Fibroblast of lung (primary cell): ENCODE data around the gene MGST2. TPM values are rescaled to one million over a fixed set of nuclear protein-coding genes. Genes with fewer than 3 reads are reported as not detected.

ENCODE experiments used
- DNase-seq, 2 donors: peaks; one replicate each; pipeline versions ENCODE4 v3.0.0 to v3.0.0-alpha.2; 2010; ENCODE audit warnings: low read depth in 2 of 2
- H2AFZ ChIP-seq: 2 replicates; pipeline ENCODE4 v1.5.1; 2012; ENCODE audit warnings: low read length, control low read depth, inconsistent platforms
- H3K27ac ChIP-seq: 2 replicates; pipeline ENCODE4 v1.5.1; 2011; ENCODE audit warnings: low read length, control low read depth; ENCODE audit not compliant: insufficient read depth
- H3K27me3 ChIP-seq: 2 replicates; pipeline ENCODE4 v1.5.1; 2011; ENCODE audit warnings: mild to moderate bottlenecking, low read length; ENCODE audit not compliant: control insufficient read depth, insufficient read depth
- H3K36me3 ChIP-seq: 2 replicates; pipeline ENCODE4 v1.5.1; 2011; ENCODE audit warnings: low read length; ENCODE audit not compliant: control insufficient read depth, insufficient read depth
- H3K4me1 ChIP-seq: 2 replicates; pipeline ENCODE4 v1.5.1; 2011; ENCODE audit warnings: low read length; ENCODE audit not compliant: control insufficient read depth, insufficient read depth; ENCODE audit errors: extremely low read depth
- H3K4me2 ChIP-seq: 2 replicates; pipeline ENCODE4 v1.5.1; 2011; ENCODE audit warnings: low read length, control low read depth; ENCODE audit not compliant: insufficient read depth; ENCODE audit errors: extremely low read depth
- H3K4me3 ChIP-seq, 4 experiments: fragments of 200-600 bp in 1 of 4; sonication (generic) in 1 of 4; replicated peaks in 1 of 4; 2 replicates each; pipeline ENCODE4 v1.5.1; 2011 to 2016; ENCODE audit warnings: low read length in 4 of 4, low read depth in 3 of 4, mild to moderate bottlenecking in 3 of 4, control low read depth in 2 of 4, inconsistent platforms in 1 of 4, mixed read lengths in 1 of 4; ENCODE audit not compliant: insufficient read depth in 1 of 4; ENCODE audit errors: control extremely low read depth in 1 of 4
- H3K79me2 ChIP-seq: 2 replicates; pipeline ENCODE4 v1.5.1; 2012; ENCODE audit warnings: mild to moderate bottlenecking, low read length, inconsistent platforms; ENCODE audit not compliant: control insufficient read depth, insufficient read depth
- H3K9ac ChIP-seq: 2 replicates; pipeline ENCODE4 v1.5.1; 2011; ENCODE audit warnings: mild to moderate bottlenecking, low read length, control low read depth; ENCODE audit not compliant: insufficient read depth
- H3K9me3 ChIP-seq: 2 replicates; pipeline ENCODE4 v1.5.1; 2012; ENCODE audit warnings: low read depth, low read length; ENCODE audit not compliant: control insufficient read depth, insufficient read depth
- H4K20me1 ChIP-seq: 2 replicates; pipeline ENCODE4 v1.5.1; 2011; ENCODE audit warnings: low read length; ENCODE audit not compliant: control insufficient read depth, insufficient read depth; ENCODE audit errors: extremely low read depth
- CTCF ChIP-seq, 2 donors: IDR thresholded peaks in 1 of 2; conservative IDR thresholded peaks in 1 of 2; 1 replicate in 1 of 2; 2 replicates in 1 of 2; pipeline ENCODE4 v1.5.1; 2011 to 2012; ENCODE audit warnings: low read length in 2 of 2, control low read depth in 1 of 2, inconsistent platforms in 1 of 2, low read depth in 1 of 2, mild to moderate bottlenecking in 1 of 2
- EZH2 ChIP-seq: IDR thresholded peaks from 2 replicates; pipeline ENCODE4 v1.5.1; 2012; ENCODE audit warnings: low read length, control low read depth, mild to moderate bottlenecking; ENCODE audit errors: missing control alignments
- polyA plus RNA-seq, 2 donors: library from polyadenylated mRNA; depleted of rRNA in 1 of 2; stranded (reverse) in 1 of 2; unstranded in 1 of 2; fragments of >200 nt; gene quantifications; 2 replicates each; pipeline ENCODE4 v1.2.1, GENCODE V29; 2011 to 2012; ENCODE audit warnings: missing spikeins in 1 of 2
- total RNA-seq: library from RNA; depleted of rRNA; stranded (reverse); fragments of >200 nt; gene quantifications from 2 replicates; pipeline ENCODE4 v1.2.1, GENCODE V29; 2014

MGST2 gene
- total and polyA plus RNA-seq, 2 donors (not counting 1 experiment from before 2014, with no cell fraction given), result 5.3 to 20.1 TPM

- no peak overlapping the region for H3K9ac ChIP-seq
- TF ChIP-seq CTCF (conservative IDR thresholded peaks at IDR 0.05 in 1 of 2, IDR thresholded peaks at IDR 0.05 in 1 of 2; ENCODE audit: low read depth in 1 of 2, low read length in 2 of 2), result peak in 1 of 2 donors; percentile 46
- TF ChIP-seq EZH2, result no peak
- peaks cover 7% of the 10 kb centered on the region for H3K4me1 ChIP-seq
- H3K9me3 ChIP-seq, result no peaks in the 10 kb centered on the region
- peak overlapping the region; percentile 87 for H2AFZ ChIP-seq
- peak overlapping the region; percentile 55 for H3K4me2 ChIP-seq
- H4K20me1 ChIP-seq, result no peaks in the 10 kb centered on the region
- H3K79me2 ChIP-seq, result no peaks in the 10 kb centered on the region
- no peaks in the 10 kb centered on the region for H3K36me3 ChIP-seq
- H3K27me3 ChIP-seq, result no peaks in the 10 kb centered on the region
- peak overlapping the region; percentile 28 for H3K27ac ChIP-seq
- no peak overlapping the region for H3K4me3 ChIP-seq
- peak; percentile 94 to 98 for DNase-seq
These were observed 75.0 kb downstream of the MGST2 start for GRCh38 chr4:139740531-139741041.

GRCh38 chr4:139743027-139743426 lies 77.4 kb downstream of the MGST2 start:
- H3K4me2 ChIP-seq, result no peak overlapping the region
- H3K4me1 ChIP-seq, result peaks cover 7% of the 10 kb centered on the region
- H3K9ac ChIP-seq, result no peak overlapping the region
- no peaks in the 10 kb centered on the region for H3K27me3 ChIP-seq
- no peaks in the 10 kb centered on the region for H3K9me3 ChIP-seq
- no peak overlapping the region for H3K27ac ChIP-seq
- H2AFZ ChIP-seq, result no peak overlapping the region
- H3K36me3 ChIP-seq, result no peaks in the 10 kb centered on the region
- no peaks in the 10 kb centered on the region for H3K79me2 ChIP-seq
- no peaks in the 10 kb centered on the region for H4K20me1 ChIP-seq
- H3K4me3 ChIP-seq, result no peak overlapping the region
- TF ChIP-seq CTCF (conservative IDR thresholded peaks at IDR 0.05 in 1 of 2, IDR thresholded peaks at IDR 0.05 in 1 of 2; ENCODE audit: low read depth in 1 of 2, low read length in 2 of 2) (no peak), EZH2 (no peak)
- no peak for DNase-seq

GRCh38 chr4:139744232-139744631 lies 78.6 kb downstream of the MGST2 start:
- H3K27ac ChIP-seq, result no peak overlapping the region
- no peak overlapping the region for H3K9ac ChIP-seq
- H3K4me2 ChIP-seq, result no peak overlapping the region
- H3K4me3 ChIP-seq, result no peak overlapping the region
- no peak for TF ChIP-seq EZH2
- TF ChIP-seq CTCF (conservative IDR thresholded peaks at IDR 0.05 in 1 of 2, IDR thresholded peaks at IDR 0.05 in 1 of 2; ENCODE audit: low read depth in 1 of 2, low read length in 2 of 2), result no peak
- peaks cover 7% of the 10 kb centered on the region for H3K4me1 ChIP-seq
- no peaks in the 10 kb centered on the region for H4K20me1 ChIP-seq
- H2AFZ ChIP-seq, result no peak overlapping the region
- no peaks in the 10 kb centered on the region for H3K27me3 ChIP-seq
- no peaks in the 10 kb centered on the region for H3K36me3 ChIP-seq
- H3K79me2 ChIP-seq, result no peaks in the 10 kb centered on the region
- no peak for DNase-seq
- H3K9me3 ChIP-seq, result no peaks in the 10 kb centered on the region
